Measurements from ENCODE around the gene KLHL11. TPM values are rescaled to one million over a fixed set of nuclear protein-coding genes. Genes with fewer than 3 reads are reported as not detected.

KLHL11 gene
- total and polyA plus RNA-seq, 9 of the 15 experiments (the other 6 are each of a cell fraction or from before 2014, with no cell fraction given): 0.20 to 17.0 (median 10.3) TPM

- no peak for TF ChIP-seq REST (IDR thresholded peaks at IDR 0.05; ENCODE audit: borderline replicate concordance)
- TF ChIP-seq REST (CRISPR knock-in tag; IDR thresholded peaks at IDR 0.05; ENCODE audit: low read depth): no peak
- TF ChIP-seq ZNF23 (CRISPR knock-in tag; IDR thresholded peaks at IDR 0.05): no peak
- no peak for TF ChIP-seq NUFIP1 (IDR thresholded peaks at IDR 0.05; ENCODE audit: partially characterized antibody)
- no peak for TF ChIP-seq E2F4 (CRISPR knock-in tag; IDR thresholded peaks at IDR 0.05; ENCODE audit: low read depth)
- no peak for TF ChIP-seq CREB1 (IDR thresholded peaks at IDR 0.05)
- no peak for TF ChIP-seq CREB1 (CRISPR knock-in tag; IDR thresholded peaks at IDR 0.05)
- no peak for TF ChIP-seq C11orf30 (IDR thresholded peaks at IDR 0.05; ENCODE audit: low read depth)
- no peak for TF ChIP-seq HNRNPK (IDR thresholded peaks at IDR 0.05; ENCODE audit: low read depth, low read length, poor library complexity, severe bottlenecking)
- TF ChIP-seq TOE1 (IDR thresholded peaks at IDR 0.05; ENCODE audit: borderline replicate concordance): no peak
- no peak for TF ChIP-seq TOE1 (CRISPR knock-in tag; IDR thresholded peaks at IDR 0.05; ENCODE audit: borderline replicate concordance, low read depth)
- TF ChIP-seq ZNF318 (IDR thresholded peaks at IDR 0.05; ENCODE audit: borderline replicate concordance in 1 of 2, low read depth in 1 of 2): no peak
These were observed 36.4 kb upstream of the KLHL11 start (continued) for GRCh38 chr17:41901646-41902045.

All from K562 (cell line).